Left ventricle myocardium inferior (tissue), 1 donor: ENCODE measurements around the gene CNGA3. TPM values are rescaled to one million over a fixed set of nuclear protein-coding genes. Genes with fewer than 3 reads are reported as not detected.

Source experiments
- DNase-seq: peaks from one replicate; pipeline ENCODE4 v3.0.0-alpha.2; 2020
- H3K27ac ChIP-seq: fragments of 200-600 bp; replicated peaks from 2 replicates; pipeline ENCODE4 v1.8.0; 2021
- H3K27me3 ChIP-seq: fragments of 200-600 bp; 2 replicates; pipeline ENCODE4 v1.8.0; 2021; ENCODE audit warnings: low read depth
- H3K36me3 ChIP-seq: fragments of 200-600 bp; 2 replicates; pipeline ENCODE4 v1.8.0; 2021
- H3K4me1 ChIP-seq: fragments of 200-600 bp; 2 replicates; pipeline ENCODE4 v1.8.0; 2021
- H3K4me3 ChIP-seq: fragments of 200-600 bp; 2 replicates; pipeline ENCODE4 v1.8.0; 2021; ENCODE audit warnings: mild to moderate bottlenecking, moderate library complexity
- H3K9me3 ChIP-seq: fragments of 200-600 bp; replicated peaks from 2 replicates; pipeline ENCODE4 v1.8.0; 2021
- intact Hi-C: fragments of 100-400 bp; cut with micrococcal nuclease; formaldehyde crosslinking; loops from one replicate; pipeline ENCODE4 v1.11.0; 2022
- total RNA-seq: library from RNA; stranded (reverse); fragmentation: NEBNext Ultra II Directional; extraction: Animal tissue kit (Norgen Biotek cat#: 25700); gene quantifications from one replicate; pipeline ENCODE4 v1.2.1, GENCODE V29; 2021
- TF ChIP-seq, protein P1 (sequence below): fragments of 200-600 bp; IDR thresholded peaks from 2 replicates; pipeline ENCODE4 v1.8.0; 2021; ENCODE audit warnings: antibody characterized with exemption, mild to moderate bottlenecking, borderline replicate concordance
- donor health status: DM: no; HTN: yes; CAD: no; lungs with severe emphysema.

Gene CNGA3
- total RNA-seq, 1 donor from 2014 or later = not detected

DNA sequence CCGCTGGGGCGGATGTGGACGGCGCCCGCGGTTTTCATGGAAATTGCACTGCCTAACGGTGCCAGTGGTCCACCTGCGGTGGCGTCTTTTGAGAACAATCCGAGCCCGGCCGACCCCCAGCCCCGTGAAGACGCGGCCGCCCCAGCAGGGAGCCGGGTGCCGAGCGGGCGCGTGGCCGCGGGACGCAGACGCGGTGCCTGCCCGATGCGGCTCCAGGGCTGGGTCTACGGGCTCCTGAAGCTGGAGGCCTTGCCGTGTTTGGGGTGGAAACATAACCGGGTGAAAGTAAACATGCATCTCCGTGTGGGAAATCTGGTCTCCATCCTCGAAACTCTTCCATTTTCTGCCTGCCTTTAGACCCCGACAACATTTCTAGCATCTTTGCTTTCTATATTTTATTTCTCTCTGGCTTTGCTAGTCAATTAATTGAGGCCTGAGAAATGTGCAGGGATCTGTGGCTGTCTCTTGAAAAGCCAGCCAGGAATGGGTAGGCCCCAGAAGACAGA lies 99.0 kb downstream of the CNGA3 start:
- Histone ChIP-seq H3K4me3 (peak overlapping the region; percentile 91), H3K4me1 (peaks cover 34% of the 10 kb centered on the region), H3K27me3 (no peaks in the 10 kb centered on the region), H3K27ac (peak overlapping the region; percentile 85), H3K36me3 (no peaks in the 10 kb centered on the region), H3K9me3 (peaks cover 4% of the 10 kb centered on the region)
- TF ChIP-seq, protein P1, sequence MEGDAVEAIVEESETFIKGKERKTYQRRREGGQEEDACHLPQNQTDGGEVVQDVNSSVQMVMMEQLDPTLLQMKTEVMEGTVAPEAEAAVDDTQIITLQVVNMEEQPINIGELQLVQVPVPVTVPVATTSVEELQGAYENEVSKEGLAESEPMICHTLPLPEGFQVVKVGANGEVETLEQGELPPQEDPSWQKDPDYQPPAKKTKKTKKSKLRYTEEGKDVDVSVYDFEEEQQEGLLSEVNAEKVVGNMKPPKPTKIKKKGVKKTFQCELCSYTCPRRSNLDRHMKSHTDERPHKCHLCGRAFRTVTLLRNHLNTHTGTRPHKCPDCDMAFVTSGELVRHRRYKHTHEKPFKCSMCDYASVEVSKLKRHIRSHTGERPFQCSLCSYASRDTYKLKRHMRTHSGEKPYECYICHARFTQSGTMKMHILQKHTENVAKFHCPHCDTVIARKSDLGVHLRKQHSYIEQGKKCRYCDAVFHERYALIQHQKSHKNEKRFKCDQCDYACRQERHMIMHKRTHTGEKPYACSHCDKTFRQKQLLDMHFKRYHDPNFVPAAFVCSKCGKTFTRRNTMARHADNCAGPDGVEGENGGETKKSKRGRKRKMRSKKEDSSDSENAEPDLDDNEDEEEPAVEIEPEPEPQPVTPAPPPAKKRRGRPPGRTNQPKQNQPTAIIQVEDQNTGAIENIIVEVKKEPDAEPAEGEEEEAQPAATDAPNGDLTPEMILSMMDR = no peak
- no peak for DNase-seq
- intact Hi-C loops = no loop called here

DNA sequence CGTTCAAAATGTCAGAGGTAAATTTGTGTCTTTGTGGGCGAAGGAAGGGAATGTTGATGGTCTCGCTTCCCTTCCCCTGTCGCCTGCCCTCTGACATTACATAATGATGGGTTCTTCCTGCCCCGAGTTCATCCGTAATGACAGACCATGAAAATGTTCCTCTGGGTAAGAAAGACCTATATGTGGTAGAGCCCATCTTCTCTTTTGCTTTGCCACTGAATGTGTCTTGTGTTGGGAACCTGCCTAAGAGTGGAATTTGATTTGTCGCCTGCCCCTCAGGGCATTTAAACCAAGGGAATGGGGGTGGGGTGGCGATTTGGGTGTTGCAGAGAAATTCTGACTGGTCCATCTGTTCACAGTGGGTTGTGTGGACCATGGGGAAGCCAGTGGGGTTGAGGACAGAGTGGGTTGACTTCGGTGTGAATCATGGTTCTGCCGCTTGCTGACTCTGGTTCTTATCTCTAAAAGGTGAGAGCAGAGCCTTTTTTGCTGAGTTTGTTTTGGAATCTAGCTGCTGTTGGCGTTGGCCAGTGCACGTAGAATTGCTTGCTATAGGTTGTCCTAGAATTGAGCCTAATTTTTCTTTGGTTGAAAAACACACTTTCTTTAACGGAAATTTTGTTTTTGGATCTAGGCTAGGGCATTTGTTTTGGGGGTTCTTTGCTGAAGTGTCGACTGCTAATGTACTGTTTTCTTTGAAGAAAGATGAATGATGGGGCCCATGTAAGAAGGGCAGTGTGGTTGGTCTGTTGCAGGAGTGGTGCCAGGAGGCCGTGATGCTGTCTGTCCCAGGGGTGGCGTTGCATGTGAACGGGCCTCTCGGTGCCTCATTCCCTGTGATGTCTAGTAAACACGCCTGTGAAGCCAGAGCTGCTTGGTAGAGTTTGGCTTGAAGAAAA lies 99.7 kb downstream of the CNGA3 start:
- H3K27ac ChIP-seq = peak overlapping the region; percentile 85
- no peaks in the 10 kb centered on the region for H3K27me3 ChIP-seq
- intact Hi-C loops = no loop called here
- H3K4me1 ChIP-seq = peaks cover 41% of the 10 kb centered on the region
- no peaks in the 10 kb centered on the region for H3K9me3 ChIP-seq
- H3K36me3 ChIP-seq = no peaks in the 10 kb centered on the region
- DNase-seq = no peak
- peak overlapping the region; percentile 91 for H3K4me3 ChIP-seq
- TF ChIP-seq, protein P1 = no peak

DNA sequence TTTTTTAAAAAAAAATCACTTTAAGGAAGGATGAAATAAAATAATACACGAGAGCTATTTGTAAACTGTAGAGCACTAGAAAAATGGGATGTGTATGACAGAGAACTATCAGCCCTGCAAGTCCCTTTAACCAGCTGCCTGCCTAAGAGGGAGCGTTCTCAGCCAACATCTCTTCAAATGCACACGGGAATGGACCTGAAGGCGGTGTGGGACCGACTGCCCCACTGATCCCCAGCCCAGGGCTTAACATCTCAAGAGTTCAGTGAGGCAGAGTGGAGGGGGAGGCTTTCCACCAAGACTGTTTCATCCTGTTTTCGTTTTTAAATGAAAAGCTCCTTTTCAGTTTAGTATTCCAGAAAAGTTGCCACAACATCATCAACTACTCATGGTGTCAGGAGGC lies 100.6 kb downstream of the CNGA3 start:
- Histone ChIP-seq H3K27ac (no peak overlapping the region), H3K4me3 (peak overlapping the region; percentile 91), H3K27me3 (no peaks in the 10 kb centered on the region), H3K9me3 (no peaks in the 10 kb centered on the region), H3K4me1 (peaks cover 50% of the 10 kb centered on the region), H3K36me3 (no peaks in the 10 kb centered on the region)
- intact Hi-C loops = no loop called here
- TF ChIP-seq, protein P1 = no peak
- DNase-seq = no peak

Other genes starting within 250 kb of the CNGA3 start
- 20.8 TPM for gene INPP4A, start 98.4 kb downstream of the CNGA3 start, total RNA-seq